Liver (tissue), 9 donors: ENCODE results near the gene SEMA3G. TPM values are rescaled to one million over a fixed set of nuclear protein-coding genes. Genes with fewer than 3 reads are reported as not detected.

Experiments used
- DNase-seq: peaks from one replicate; pipeline ENCODE4 v3.0.0-alpha.2; 2017; ENCODE audit warnings: low spot score
- H3K27ac ChIP-seq, 2 donors: one replicate each; pipeline ENCODE4 v1.7.0; 2013; ENCODE audit warnings: inconsistent platforms in 2 of 2, low read length in 2 of 2, control low read depth in 1 of 2, low read depth in 1 of 2, mild to moderate bottlenecking in 1 of 2
- H3K27me3 ChIP-seq, 4 donors: one replicate each; pipeline versions ENCODE4 v1.6.1 to v1.7.0; 2013; ENCODE audit warnings: low read length in 3 of 4, inconsistent platforms in 1 of 4, mild to moderate bottlenecking in 1 of 4, moderate library complexity in 1 of 4; ENCODE audit not compliant: control insufficient read depth in 4 of 4, insufficient read depth in 4 of 4
- H3K36me3 ChIP-seq, 4 donors: one replicate each; pipeline versions ENCODE4 v1.6.1 to v1.7.0; 2013; ENCODE audit warnings: low read length in 3 of 4, mild to moderate bottlenecking in 3 of 4, low read depth in 1 of 4, moderate library complexity in 1 of 4; ENCODE audit not compliant: control insufficient read depth in 4 of 4, insufficient read depth in 3 of 4
- H3K4me1 ChIP-seq, 4 donors: one replicate each; pipeline versions ENCODE4 v1.6.1 to v1.7.0; 2013; ENCODE audit warnings: low read length in 3 of 4, mild to moderate bottlenecking in 3 of 4, moderate library complexity in 1 of 4; ENCODE audit not compliant: control insufficient read depth in 4 of 4, insufficient read depth in 4 of 4
- H3K4me3 ChIP-seq, 3 donors: one replicate each; pipeline versions ENCODE4 v1.6.1 to v1.7.0; 2013; ENCODE audit warnings: low read length in 3 of 3, control low read depth in 1 of 3, low read depth in 1 of 3, mild to moderate bottlenecking in 1 of 3
- H3K9ac ChIP-seq, 2 donors: one replicate each; pipeline ENCODE4 v1.7.0; 2013; ENCODE audit warnings: low read length in 2 of 2, mild to moderate bottlenecking in 2 of 2, moderate library complexity in 2 of 2, control low read depth in 1 of 2, low read depth in 1 of 2
- H3K9me3 ChIP-seq, 4 donors: one replicate each; pipeline versions ENCODE4 v1.6.1 to v1.7.0; 2013; ENCODE audit warnings: low read length in 3 of 4; ENCODE audit not compliant: control insufficient read depth in 4 of 4
- CTCF ChIP-seq: fragments of 150-350 bp; IDR thresholded peaks from 2 replicates; pipeline ENCODE4 v1.5.1; 2017; ENCODE audit warnings: improper control_type of control experiment, low read depth, low read length; ENCODE audit not compliant: missing input control
- EGR1 ChIP-seq, 2 donors: IDR thresholded peaks; 2 replicates each; pipeline ENCODE4 v1.6.1; 2016 to 2018; ENCODE audit warnings: antibody characterized with exemption in 2 of 2, low read depth in 2 of 2
- FOXA2 ChIP-seq: IDR thresholded peaks from 2 replicates; pipeline ENCODE4 v1.6.1; 2016; ENCODE audit warnings: antibody characterized with exemption
- GABPA ChIP-seq, 2 donors: IDR thresholded peaks in 1 of 2; conservative IDR thresholded peaks in 1 of 2; 2 replicates each; pipeline ENCODE4 v1.6.1; 2016; ENCODE audit warnings: antibody characterized with exemption in 2 of 2, mild to moderate bottlenecking in 1 of 2, moderate library complexity in 1 of 2
- HNF4A ChIP-seq, 2 donors: conservative IDR thresholded peaks; 2 replicates each; pipeline ENCODE4 v1.6.1; 2016; ENCODE audit warnings: antibody characterized with exemption in 2 of 2, mild to moderate bottlenecking in 2 of 2
- HNF4G ChIP-seq: IDR thresholded peaks from 2 replicates; pipeline ENCODE4 v1.6.1; 2016; ENCODE audit warnings: antibody characterized with exemption
- JUND ChIP-seq, 2 donors: IDR thresholded peaks; 2 replicates each; pipeline ENCODE4 v1.6.1; 2016; ENCODE audit warnings: antibody characterized with exemption in 2 of 2
- MAX ChIP-seq: IDR thresholded peaks from 2 replicates; pipeline ENCODE4 v1.6.1; 2016; ENCODE audit warnings: antibody characterized with exemption
- NR2F2 ChIP-seq: IDR thresholded peaks from 2 replicates; pipeline ENCODE4 v1.6.1; 2016; ENCODE audit warnings: antibody characterized with exemption
- RXRA ChIP-seq, 2 donors: IDR thresholded peaks; 2 replicates each; pipeline ENCODE4 v1.6.1; 2017 to 2018; ENCODE audit warnings: antibody characterized with exemption in 2 of 2, mild to moderate bottlenecking in 1 of 2
- SP1 ChIP-seq: IDR thresholded peaks from 2 replicates; pipeline ENCODE4 v1.6.1; 2018; ENCODE audit warnings: antibody characterized with exemption, mild to moderate bottlenecking
- TAF1 ChIP-seq: conservative IDR thresholded peaks from 2 replicates; pipeline ENCODE4 v1.6.1; 2016; ENCODE audit warnings: antibody characterized with exemption, mild to moderate bottlenecking
- WGBS: extraction: QIAGEN DNeasy Blood & Tissue Kit; methylation state at CpG from one replicate; pipeline ENCODE4 v1.1.7; 2013; 5-methylcytosine and 5-hydroxymethylcytosine counted together
- polyA plus RNA-seq, 2 donors: library from polyadenylated mRNA; stranded (reverse) in 1 of 2; unstranded in 1 of 2; fragments of 200-250 nt in 1 of 2; fragments of >200 nt in 1 of 2; fragmentation: Nextera tagmentation in 1 of 2; extraction: Ambion mirVana in 1 of 2; gene quantifications; one replicate each; pipeline versions ENCODE4 v1.2.1 to v1.2.3, GENCODE V29; 2013 to 2015
- total RNA-seq, 2 donors: library from RNA; depleted of rRNA; stranded (reverse); fragments of >200 nt; gene quantifications; one replicate each; pipeline ENCODE4 v1.2.3, GENCODE V29; 2014
- TF ChIP-seq, protein P1 (sequence below): IDR thresholded peaks from 2 replicates; pipeline ENCODE4 v1.6.1; 2016; ENCODE audit warnings: antibody characterized with exemption, mild to moderate bottlenecking
- TF ChIP-seq, protein P2 (sequence below): IDR thresholded peaks from 2 replicates; pipeline ENCODE4 v1.6.1; 2016; ENCODE audit warnings: antibody characterized with exemption
- donor health status: healthy.
- donor health status: healthy.
- donor health status: healthy.
- donor health status: healthy.
- donor health status: healthy.

Gene SEMA3G
- total and polyA plus RNA-seq, 4 donors, result 0.47 to 1.2 (median 0.74) TPM

DNA sequence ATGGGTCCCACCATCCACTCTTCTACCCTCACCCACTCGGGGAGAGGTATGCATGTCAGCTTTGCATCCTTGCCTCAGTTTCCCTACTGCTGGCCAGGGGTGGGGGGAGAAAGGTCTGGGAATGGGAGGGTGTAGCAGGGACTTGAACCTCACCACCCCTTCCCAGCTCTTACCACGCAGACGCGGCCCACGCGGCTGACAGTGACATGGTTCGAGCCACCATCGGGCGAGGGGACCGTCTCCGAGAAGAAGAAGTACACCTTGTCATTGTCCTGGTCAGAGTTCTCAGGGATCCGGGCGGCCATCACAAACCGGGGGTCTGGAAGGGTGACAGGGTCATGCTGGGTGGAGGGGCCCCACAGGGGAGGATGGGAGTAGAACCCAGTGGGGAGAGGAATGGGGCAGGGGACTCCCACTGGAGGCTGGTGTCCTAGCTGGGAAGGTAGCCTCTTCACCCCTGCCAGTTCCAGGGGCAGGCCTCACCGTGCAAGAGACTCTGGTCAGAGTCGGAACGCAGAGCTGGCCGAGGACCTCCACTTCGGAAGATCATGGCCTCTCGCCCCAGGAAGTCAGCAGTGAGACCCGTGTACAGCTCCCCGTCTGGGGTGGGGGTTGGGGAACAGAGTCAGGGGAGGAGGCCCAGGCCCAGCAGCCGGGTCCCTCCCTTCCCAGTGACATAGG is 3.7 kb downstream of the SEMA3G start:
- H3K4me1 ChIP-seq, result peaks cover 0 to 4% (median 1%) of the 10 kb centered on the region in 4 donors
- H3K9me3 ChIP-seq, result no peaks in the 10 kb centered on the region
- no peaks in the 10 kb centered on the region for H3K36me3 ChIP-seq
- no peak for TF ChIP-seq GABPA (IDR thresholded peaks at IDR 0.05 in 1 of 2, conservative IDR thresholded peaks at IDR 0.05 in 1 of 2)
- TF ChIP-seq CTCF, result no peak
- H3K4me3 ChIP-seq, result no peak overlapping the region
- no peak overlapping the region for H3K9ac ChIP-seq
- no peaks in the 10 kb centered on the region for H3K27me3 ChIP-seq
- H3K27ac ChIP-seq, result no peak overlapping the region
- no peak for DNase-seq
- 95% methylated on average over 23 of the region's 23 CpGs for WGBS

- Histone ChIP-seq H3K9me3 (no peaks in the 10 kb centered on the region), H3K36me3 (no peaks in the 10 kb centered on the region), H3K4me1 (peaks cover 0 to 4% (median 1%) of the 10 kb centered on the region in 4 donors), H3K27me3 (no peaks in the 10 kb centered on the region), H3K27ac (no peak overlapping the region), H3K4me3 (no peak overlapping the region), H3K9ac (no peak overlapping the region)
- DNase-seq, result no peak
- 95% methylated on average over 14 of the region's 14 CpGs for WGBS
- TF ChIP-seq GABPA (IDR thresholded peaks at IDR 0.05 in 1 of 2, conservative IDR thresholded peaks at IDR 0.05 in 1 of 2) (no peak), HNF4A (conservative IDR thresholded peaks at IDR 0.05) (no peak), MAX (no peak), NR2F2 (no peak), HNF4G (no peak), EGR1 (IDR thresholded peaks at IDR 0.05; ENCODE audit: low read depth in 2 of 2) (no peak), JUND (IDR thresholded peaks at IDR 0.05) (no peak), SP1 (no peak), FOXA2 (no peak), TAF1 (no peak), RXRA (IDR thresholded peaks at IDR 0.05) (no peak)
- TF ChIP-seq, protein P1, sequence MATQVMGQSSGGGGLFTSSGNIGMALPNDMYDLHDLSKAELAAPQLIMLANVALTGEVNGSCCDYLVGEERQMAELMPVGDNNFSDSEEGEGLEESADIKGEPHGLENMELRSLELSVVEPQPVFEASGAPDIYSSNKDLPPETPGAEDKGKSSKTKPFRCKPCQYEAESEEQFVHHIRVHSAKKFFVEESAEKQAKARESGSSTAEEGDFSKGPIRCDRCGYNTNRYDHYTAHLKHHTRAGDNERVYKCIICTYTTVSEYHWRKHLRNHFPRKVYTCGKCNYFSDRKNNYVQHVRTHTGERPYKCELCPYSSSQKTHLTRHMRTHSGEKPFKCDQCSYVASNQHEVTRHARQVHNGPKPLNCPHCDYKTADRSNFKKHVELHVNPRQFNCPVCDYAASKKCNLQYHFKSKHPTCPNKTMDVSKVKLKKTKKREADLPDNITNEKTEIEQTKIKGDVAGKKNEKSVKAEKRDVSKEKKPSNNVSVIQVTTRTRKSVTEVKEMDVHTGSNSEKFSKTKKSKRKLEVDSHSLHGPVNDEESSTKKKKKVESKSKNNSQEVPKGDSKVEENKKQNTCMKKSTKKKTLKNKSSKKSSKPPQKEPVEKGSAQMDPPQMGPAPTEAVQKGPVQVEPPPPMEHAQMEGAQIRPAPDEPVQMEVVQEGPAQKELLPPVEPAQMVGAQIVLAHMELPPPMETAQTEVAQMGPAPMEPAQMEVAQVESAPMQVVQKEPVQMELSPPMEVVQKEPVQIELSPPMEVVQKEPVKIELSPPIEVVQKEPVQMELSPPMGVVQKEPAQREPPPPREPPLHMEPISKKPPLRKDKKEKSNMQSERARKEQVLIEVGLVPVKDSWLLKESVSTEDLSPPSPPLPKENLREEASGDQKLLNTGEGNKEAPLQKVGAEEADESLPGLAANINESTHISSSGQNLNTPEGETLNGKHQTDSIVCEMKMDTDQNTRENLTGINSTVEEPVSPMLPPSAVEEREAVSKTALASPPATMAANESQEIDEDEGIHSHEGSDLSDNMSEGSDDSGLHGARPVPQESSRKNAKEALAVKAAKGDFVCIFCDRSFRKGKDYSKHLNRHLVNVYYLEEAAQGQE, result no peak
- TF ChIP-seq, protein P2, sequence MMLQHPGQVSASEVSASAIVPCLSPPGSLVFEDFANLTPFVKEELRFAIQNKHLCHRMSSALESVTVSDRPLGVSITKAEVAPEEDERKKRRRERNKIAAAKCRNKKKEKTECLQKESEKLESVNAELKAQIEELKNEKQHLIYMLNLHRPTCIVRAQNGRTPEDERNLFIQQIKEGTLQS, result no peak
These were observed 4.2 kb downstream of the SEMA3G start for GRCh38 chr3:52440671-52441070.
